Measurements from ENCODE around the gene TSPAN9. TPM values are rescaled to one million over a fixed set of nuclear protein-coding genes. Genes with fewer than 3 reads are reported as not detected.

TSPAN9 gene
- 29.1 TPM for polyA plus RNA-seq (2013, experiment 1 of 4)
- polyA plus RNA-seq (2013, experiment 2 of 4): 28.2 TPM
- polyA plus RNA-seq (2013, experiment 3 of 4): 17.7 TPM
- 21.2 TPM for polyA plus RNA-seq (2013, experiment 4 of 4)

DNA sequence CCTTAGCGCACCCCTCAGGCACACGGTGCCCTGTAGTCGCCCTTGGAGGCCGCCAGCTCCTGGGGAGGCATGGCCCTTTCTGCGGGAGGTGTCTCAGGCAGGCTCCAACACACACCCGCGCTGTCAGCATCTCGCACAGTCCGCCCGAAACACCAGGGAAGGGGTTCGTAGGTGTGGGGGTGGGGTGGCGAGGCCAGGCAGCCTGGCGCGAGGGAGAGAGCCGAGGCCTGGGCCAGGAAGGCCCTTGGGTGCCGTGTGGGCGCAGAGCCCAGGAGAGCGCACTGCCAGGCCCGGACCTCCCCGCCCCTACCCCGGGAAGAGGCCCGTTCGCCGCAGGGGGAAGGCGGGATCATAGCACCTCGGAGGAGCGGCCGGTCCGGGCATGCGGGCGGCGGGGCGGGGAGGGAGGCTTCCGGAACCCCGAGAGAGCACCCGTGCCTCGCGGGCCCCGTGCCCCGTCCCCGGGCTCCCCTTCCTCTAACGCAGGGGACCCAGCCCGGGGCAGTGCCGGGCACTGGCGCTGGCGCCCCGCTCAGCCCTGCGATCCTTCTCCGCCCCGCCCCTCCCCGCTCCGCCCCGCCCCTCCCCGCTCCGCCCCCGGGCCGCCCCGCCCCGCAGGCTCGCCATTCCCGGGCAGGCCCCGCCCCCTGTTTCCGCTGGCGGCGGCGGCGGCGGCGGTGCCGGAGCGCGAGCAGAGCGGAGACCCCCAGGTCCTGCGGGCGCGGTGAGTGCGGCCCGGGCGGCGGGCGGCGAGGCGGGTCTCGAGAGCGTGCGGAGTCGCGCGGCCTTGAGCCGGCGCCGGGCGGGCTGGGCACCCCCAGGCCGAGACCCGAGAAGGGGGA lies at the start of gene TSPAN9:
Gene TSPAN9 (plus strand): TSS at position 650 of the 842 bp plus-strand sequence. CDS start 123,815 bp downstream, outside the sequence.
- Histone ChIP-seq H3K27ac (ENCODE audit: insufficient read depth, low read depth, low read length, poor library complexity, severe bottlenecking) (no peak within 1 kb of the TSS), H3K36me3 (ENCODE audit: control insufficient read depth, insufficient read depth, low read length) (no peaks in the 10 kb centered on the region), H3K4me3 (ENCODE audit: insufficient read depth, low read depth, low read length) (peak within 1 kb of the TSS; percentile 62), H3K4me1 (ENCODE audit: control insufficient read depth, insufficient read depth, low read length) (peaks cover 8% of the 10 kb centered on the region), H3K9me3 (ENCODE audit: control insufficient read depth, low read length) (no peaks in the 10 kb centered on the region), H3K27me3 (ENCODE audit: control insufficient read depth, insufficient read depth, low read length, poor library complexity, severe bottlenecking) (peaks cover 31% of the 10 kb centered on the region)
- WGBS, 2 experiments: 2% methylated on average over 95 of the region's 95 CpGs

- Histone ChIP-seq H3K27ac (ENCODE audit: insufficient read depth, low read depth, low read length, poor library complexity, severe bottlenecking) (no peak overlapping the region), H3K4me1 (ENCODE audit: control insufficient read depth, insufficient read depth, low read length) (no peaks in the 10 kb centered on the region), H3K36me3 (ENCODE audit: control insufficient read depth, insufficient read depth, low read length) (no peaks in the 10 kb centered on the region), H3K4me3 (ENCODE audit: insufficient read depth, low read depth, low read length) (no peak overlapping the region), H3K27me3 (ENCODE audit: control insufficient read depth, insufficient read depth, low read length, poor library complexity, severe bottlenecking) (no peaks in the 10 kb centered on the region), H3K9me3 (ENCODE audit: control insufficient read depth, low read length) (no peaks in the 10 kb centered on the region)
- WGBS, 2 experiments: 80 to 82% methylated on average over 5 to 7 of the region's 7 CpGs
Measured at GRCh38 chr12:3028108-3028507, 49.1 kb upstream of the TSPAN9 start.

DNA sequence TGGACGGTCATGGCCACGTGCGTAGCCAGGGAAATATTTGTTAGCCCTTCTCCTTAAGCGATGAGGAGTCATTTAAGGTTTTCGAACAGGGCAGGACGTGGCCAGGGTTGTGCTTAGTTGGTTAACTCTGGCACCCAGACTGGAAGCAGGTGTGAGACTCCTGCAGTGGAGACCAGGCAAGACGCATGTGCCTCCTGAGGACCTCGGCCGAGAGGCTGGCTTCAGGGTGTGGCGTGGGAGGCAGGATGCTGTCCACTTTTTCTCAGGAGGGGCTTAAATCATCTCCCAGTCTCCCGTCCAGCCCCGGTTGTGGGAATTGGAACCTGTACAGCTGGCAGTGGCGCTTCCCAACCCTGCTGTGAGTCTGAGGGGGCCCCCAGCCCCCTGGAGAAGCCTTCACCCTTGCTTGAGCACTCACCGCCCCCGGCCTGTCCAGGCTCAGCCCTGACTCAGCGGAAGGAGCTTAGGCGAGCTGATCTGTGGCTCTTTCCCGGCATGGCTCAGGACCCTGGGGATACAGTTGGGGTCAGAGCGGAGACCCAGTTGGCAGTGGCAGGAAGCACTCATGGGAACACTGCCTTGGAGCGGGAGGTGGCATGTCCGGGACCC lies 46.3 kb upstream of the TSPAN9 start:
- no peak overlapping the region for H3K27ac ChIP-seq (ENCODE audit: insufficient read depth, low read depth, low read length, poor library complexity, severe bottlenecking)
- no peaks in the 10 kb centered on the region for H3K27me3 ChIP-seq (ENCODE audit: control insufficient read depth, insufficient read depth, low read length, poor library complexity, severe bottlenecking)
- no peaks in the 10 kb centered on the region for H3K4me1 ChIP-seq (ENCODE audit: control insufficient read depth, insufficient read depth, low read length)
- H3K9me3 ChIP-seq (ENCODE audit: control insufficient read depth, low read length): no peaks in the 10 kb centered on the region
- H3K36me3 ChIP-seq (ENCODE audit: control insufficient read depth, insufficient read depth, low read length): no peaks in the 10 kb centered on the region
- no peak overlapping the region for H3K4me3 ChIP-seq (ENCODE audit: insufficient read depth, low read depth, low read length)
- WGBS, 2 experiments: 95% methylated on average over 21 of the region's 21 CpGs

DNA sequence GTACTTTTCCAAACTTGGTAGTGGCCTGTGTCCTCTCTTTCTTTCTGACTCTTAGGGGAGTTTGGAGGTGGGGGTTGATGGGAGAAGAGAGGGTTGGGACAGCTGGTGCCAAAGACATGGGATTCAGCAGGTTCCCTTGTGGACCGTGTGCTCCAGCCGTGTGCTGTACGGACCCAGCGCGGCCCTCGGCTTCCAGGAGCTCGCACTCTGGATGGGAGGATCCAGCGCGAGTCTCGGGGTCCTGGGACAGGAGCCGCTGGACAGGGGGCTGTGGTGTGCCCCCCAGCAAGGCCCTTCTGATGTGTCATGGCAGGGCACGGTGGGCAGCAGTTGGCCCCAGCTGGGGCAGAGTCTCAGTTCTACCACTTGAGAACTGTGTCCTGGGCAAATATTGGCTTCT lies 45.0 kb upstream of the TSPAN9 start:
- Histone ChIP-seq H3K27me3 (ENCODE audit: control insufficient read depth, insufficient read depth, low read length, poor library complexity, severe bottlenecking) (no peaks in the 10 kb centered on the region), H3K4me3 (ENCODE audit: insufficient read depth, low read depth, low read length) (no peak overlapping the region), H3K4me1 (ENCODE audit: control insufficient read depth, insufficient read depth, low read length) (no peaks in the 10 kb centered on the region), H3K9me3 (ENCODE audit: control insufficient read depth, low read length) (no peaks in the 10 kb centered on the region), H3K36me3 (ENCODE audit: control insufficient read depth, insufficient read depth, low read length) (no peaks in the 10 kb centered on the region), H3K27ac (ENCODE audit: insufficient read depth, low read depth, low read length, poor library complexity, severe bottlenecking) (no peak overlapping the region)
- 91 to 92% methylated on average over 12 of the region's 12 CpGs for WGBS, 2 experiments

GRCh38 chr12:3032770-3033538 lies 44.2 kb upstream of the TSPAN9 start:
- no peaks in the 10 kb centered on the region for H3K9me3 ChIP-seq (ENCODE audit: control insufficient read depth, low read length)
- H3K4me1 ChIP-seq (ENCODE audit: control insufficient read depth, insufficient read depth, low read length): no peaks in the 10 kb centered on the region
- H3K27ac ChIP-seq (ENCODE audit: insufficient read depth, low read depth, low read length, poor library complexity, severe bottlenecking): no peak overlapping the region
- no peaks in the 10 kb centered on the region for H3K27me3 ChIP-seq (ENCODE audit: control insufficient read depth, insufficient read depth, low read length, poor library complexity, severe bottlenecking)
- 86 to 88% methylated on average over 27 of the region's 27 CpGs for WGBS, 2 experiments
- H3K4me3 ChIP-seq (ENCODE audit: insufficient read depth, low read depth, low read length): no peak overlapping the region
- no peaks in the 10 kb centered on the region for H3K36me3 ChIP-seq (ENCODE audit: control insufficient read depth, insufficient read depth, low read length)

GRCh38 chr12:3033539-3033867 lies 43.7 kb upstream of the TSPAN9 start:
- Histone ChIP-seq H3K9me3 (ENCODE audit: control insufficient read depth, low read length) (no peaks in the 10 kb centered on the region), H3K27ac (ENCODE audit: insufficient read depth, low read depth, low read length, poor library complexity, severe bottlenecking) (no peak overlapping the region), H3K27me3 (ENCODE audit: control insufficient read depth, insufficient read depth, low read length, poor library complexity, severe bottlenecking) (no peaks in the 10 kb centered on the region), H3K4me1 (ENCODE audit: control insufficient read depth, insufficient read depth, low read length) (no peaks in the 10 kb centered on the region), H3K36me3 (ENCODE audit: control insufficient read depth, insufficient read depth, low read length) (no peaks in the 10 kb centered on the region), H3K4me3 (ENCODE audit: insufficient read depth, low read depth, low read length) (no peak overlapping the region)
- 87 to 91% methylated on average over 8 of the region's 8 CpGs for WGBS, 2 experiments

DNA sequence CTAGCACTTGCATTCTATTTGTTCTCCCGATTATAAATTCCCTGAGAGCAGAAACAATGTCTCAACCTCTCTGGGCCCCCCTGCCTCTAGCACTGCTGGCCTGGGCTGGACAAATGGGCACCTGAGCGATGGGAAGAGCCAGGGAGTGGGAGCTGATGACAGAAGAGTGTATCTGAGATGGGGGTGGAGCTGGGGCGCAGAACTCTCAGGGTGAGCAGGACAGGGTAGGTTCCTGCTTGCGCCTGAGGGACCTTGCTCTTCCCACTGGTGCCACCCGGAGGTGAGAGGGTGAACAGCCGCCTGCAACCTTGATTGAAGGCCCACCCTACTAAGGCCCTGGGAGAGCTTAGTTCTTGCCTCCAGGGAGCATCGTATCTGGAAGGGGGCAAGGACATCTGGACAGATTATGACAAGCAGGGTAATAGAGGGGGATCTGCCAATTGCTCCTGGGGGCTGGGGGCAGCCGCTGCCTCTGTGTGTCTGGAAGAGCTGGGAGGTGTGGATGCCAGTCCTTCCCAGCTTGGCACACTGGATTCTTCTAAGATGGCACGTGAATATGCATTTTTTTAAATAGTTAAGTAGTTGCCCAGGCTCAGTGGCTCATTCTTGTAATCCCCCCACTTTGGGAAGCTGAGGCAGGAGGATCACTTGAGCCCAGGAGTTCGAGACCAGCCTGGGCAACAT lies 43.0 kb upstream of the TSPAN9 start:
- Histone ChIP-seq H3K27ac (ENCODE audit: insufficient read depth, low read depth, low read length, poor library complexity, severe bottlenecking) (no peak overlapping the region), H3K4me3 (ENCODE audit: insufficient read depth, low read depth, low read length) (no peak overlapping the region), H3K27me3 (ENCODE audit: control insufficient read depth, insufficient read depth, low read length, poor library complexity, severe bottlenecking) (no peaks in the 10 kb centered on the region), H3K36me3 (ENCODE audit: control insufficient read depth, insufficient read depth, low read length) (no peaks in the 10 kb centered on the region), H3K4me1 (ENCODE audit: control insufficient read depth, insufficient read depth, low read length) (no peaks in the 10 kb centered on the region), H3K9me3 (ENCODE audit: control insufficient read depth, low read length) (no peaks in the 10 kb centered on the region)
- 52 to 54% methylated on average over 10 of the region's 10 CpGs for WGBS, 2 experiments

DNA sequence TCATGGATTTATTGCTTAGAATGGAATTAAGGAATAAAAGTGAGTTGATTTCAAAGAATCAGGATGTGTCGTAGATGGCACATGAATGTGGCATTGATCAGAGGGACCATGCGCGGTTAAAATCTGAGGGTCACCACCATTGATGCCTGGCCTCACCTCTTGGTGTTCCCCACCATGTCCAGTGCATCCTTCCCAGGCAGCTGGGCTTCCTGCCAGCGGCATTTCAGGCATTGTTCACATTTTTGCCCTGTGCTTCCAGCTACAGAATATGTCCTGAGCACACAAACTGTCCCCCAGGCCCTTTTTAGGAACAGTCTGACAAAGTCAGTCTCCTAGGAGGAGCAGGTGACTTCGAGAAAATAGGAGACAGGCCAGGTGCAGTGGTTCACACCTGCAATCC lies 42.0 kb upstream of the TSPAN9 start:
- H3K27ac ChIP-seq (ENCODE audit: insufficient read depth, low read depth, low read length, poor library complexity, severe bottlenecking): no peak overlapping the region
- H3K27me3 ChIP-seq (ENCODE audit: control insufficient read depth, insufficient read depth, low read length, poor library complexity, severe bottlenecking): no peaks in the 10 kb centered on the region
- no peak overlapping the region for H3K4me3 ChIP-seq (ENCODE audit: insufficient read depth, low read depth, low read length)
- H3K4me1 ChIP-seq (ENCODE audit: control insufficient read depth, insufficient read depth, low read length): no peaks in the 10 kb centered on the region
- no peaks in the 10 kb centered on the region for H3K9me3 ChIP-seq (ENCODE audit: control insufficient read depth, low read length)
- H3K36me3 ChIP-seq (ENCODE audit: control insufficient read depth, insufficient read depth, low read length): peaks cover 1% of the 10 kb centered on the region
- 95 to 97% methylated on average over 5 of the region's 5 CpGs for WGBS, 2 experiments

DNA sequence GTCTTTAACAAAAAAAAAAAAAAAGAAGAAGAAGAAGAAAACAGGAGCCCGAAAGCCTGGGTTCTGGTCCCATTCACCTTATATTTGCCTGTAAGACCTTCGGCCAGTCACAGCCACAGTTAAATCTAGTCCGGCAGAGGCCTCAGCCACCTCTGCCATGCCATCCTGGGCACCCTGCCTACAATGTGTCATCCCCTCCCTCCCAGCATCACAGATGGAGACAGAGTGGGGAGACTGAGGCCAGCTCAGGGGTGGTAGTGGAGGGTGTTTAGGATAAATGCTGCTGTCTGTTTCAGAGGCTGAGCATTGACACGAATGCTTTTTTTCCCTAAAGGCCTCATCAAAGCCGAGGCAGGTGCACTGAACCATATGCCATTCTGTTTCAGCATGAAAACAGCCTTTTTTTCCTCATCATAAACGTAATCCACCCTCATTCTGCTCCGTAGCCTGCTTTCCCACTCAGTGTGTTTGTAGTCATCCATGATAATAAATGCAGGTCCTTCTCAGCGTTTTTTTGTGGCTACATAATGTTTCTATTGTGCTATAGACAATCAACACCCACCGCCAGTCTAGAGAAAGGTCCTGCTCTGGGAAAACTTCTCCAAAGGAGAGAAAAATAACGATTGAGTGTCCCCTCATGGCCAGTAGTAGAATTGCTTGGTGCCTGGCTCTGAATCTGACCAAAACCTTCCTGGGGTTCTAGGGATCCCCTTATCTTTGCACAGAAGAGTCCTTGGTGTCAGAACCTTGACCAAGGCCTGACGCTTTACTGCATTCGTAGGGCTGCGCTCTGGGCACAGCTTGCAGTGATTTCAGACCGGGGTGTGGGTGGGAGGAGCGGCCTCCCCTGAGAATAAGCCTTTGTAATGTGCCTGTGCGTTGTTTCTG lies 41.1 kb upstream of the TSPAN9 start:
- H3K4me1 ChIP-seq (ENCODE audit: control insufficient read depth, insufficient read depth, low read length): no peaks in the 10 kb centered on the region
- no peaks in the 10 kb centered on the region for H3K27me3 ChIP-seq (ENCODE audit: control insufficient read depth, insufficient read depth, low read length, poor library complexity, severe bottlenecking)
- H3K27ac ChIP-seq (ENCODE audit: insufficient read depth, low read depth, low read length, poor library complexity, severe bottlenecking): no peak overlapping the region
- 77 to 80% methylated on average over 16 of the region's 16 CpGs for WGBS, 2 experiments
- peaks cover 5% of the 10 kb centered on the region for H3K36me3 ChIP-seq (ENCODE audit: control insufficient read depth, insufficient read depth, low read length)
- H3K9me3 ChIP-seq (ENCODE audit: control insufficient read depth, low read length): no peaks in the 10 kb centered on the region
- H3K4me3 ChIP-seq (ENCODE audit: insufficient read depth, low read depth, low read length): no peak overlapping the region

All from ectodermal cell (in vitro differentiated cells).